Measurements from ENCODE around the gene CELSR2.

DNA sequence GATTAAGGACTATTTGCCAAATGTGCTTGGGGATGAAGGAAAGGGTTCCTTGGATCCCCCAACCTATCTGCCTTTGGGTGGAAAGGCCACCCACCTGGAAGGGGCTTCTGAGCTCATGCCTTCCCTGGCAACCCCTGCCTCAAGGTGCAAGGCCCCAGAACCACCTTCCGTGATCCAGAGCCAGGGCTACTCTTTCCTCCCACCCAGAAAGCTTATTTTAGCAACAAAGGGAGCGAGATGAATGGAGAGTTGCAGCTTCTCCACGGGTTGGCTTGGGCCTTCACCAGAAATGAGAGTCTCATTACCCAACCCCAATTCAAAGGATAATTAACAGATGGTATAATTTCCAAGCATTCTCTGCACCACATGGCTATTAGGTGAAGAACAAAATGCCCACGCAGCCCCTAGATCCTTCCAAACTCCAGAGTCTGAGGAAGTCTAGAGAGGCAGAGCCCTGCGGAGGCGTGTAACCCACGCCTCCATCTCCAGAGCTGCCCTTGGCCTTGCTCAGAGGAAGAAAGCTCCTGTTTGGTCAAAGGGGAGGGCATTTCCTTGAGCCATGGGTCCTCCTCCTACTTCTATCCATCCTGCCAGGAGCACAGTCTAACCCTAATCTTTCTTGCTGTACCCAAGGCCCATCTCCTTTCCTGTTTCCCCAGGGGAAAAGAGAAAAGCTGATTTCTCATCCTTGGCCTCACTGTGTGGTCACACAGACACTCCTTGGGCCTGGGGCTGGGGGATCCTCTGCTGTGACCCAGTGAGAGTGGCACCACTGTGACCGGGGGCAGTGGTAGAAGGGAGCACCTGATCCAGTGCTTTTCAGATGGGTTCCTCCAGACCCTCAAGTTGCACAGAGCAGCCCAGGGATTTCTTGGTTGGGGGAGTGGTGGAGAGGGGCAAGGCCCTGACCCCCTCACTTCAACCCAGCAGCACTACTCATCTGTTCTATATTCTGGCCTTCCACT is 1.7 kb upstream of the CELSR2 start:
- TF ChIP-seq, protein P1, sequence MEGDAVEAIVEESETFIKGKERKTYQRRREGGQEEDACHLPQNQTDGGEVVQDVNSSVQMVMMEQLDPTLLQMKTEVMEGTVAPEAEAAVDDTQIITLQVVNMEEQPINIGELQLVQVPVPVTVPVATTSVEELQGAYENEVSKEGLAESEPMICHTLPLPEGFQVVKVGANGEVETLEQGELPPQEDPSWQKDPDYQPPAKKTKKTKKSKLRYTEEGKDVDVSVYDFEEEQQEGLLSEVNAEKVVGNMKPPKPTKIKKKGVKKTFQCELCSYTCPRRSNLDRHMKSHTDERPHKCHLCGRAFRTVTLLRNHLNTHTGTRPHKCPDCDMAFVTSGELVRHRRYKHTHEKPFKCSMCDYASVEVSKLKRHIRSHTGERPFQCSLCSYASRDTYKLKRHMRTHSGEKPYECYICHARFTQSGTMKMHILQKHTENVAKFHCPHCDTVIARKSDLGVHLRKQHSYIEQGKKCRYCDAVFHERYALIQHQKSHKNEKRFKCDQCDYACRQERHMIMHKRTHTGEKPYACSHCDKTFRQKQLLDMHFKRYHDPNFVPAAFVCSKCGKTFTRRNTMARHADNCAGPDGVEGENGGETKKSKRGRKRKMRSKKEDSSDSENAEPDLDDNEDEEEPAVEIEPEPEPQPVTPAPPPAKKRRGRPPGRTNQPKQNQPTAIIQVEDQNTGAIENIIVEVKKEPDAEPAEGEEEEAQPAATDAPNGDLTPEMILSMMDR (IDR thresholded peaks at IDR 0.05 in 8 of 11, conservative IDR thresholded peaks at IDR 0.05 in 3 of 11) = no peak
- no peak for TF ChIP-seq POLR2A (IDR thresholded peaks at IDR 0.05)

Data from spleen (tissue), 7 donors.